OCI-LY7 (cell line): ENCODE results near the gene AVL9.

Source experiments
- EZH2phosphoT487 ChIP-seq: fragments of 200-600 bp; sonication (generic); IDR thresholded peaks from 2 replicates; pipeline ENCODE4 v1.6.1; 2018; ENCODE audit warnings: low read depth, borderline replicate concordance, mild to moderate bottlenecking, mixed run types, antibody characterized with exemption, low read length, moderate library complexity, mixed read lengths
- TF ChIP-seq, protein P1 (sequence below): fragments of 200-600 bp; sonication (generic); conservative IDR thresholded peaks from 2 replicates; pipeline ENCODE4 v1.5.1; 2014; ENCODE audit warnings: mild to moderate bottlenecking, antibody characterized with exemption, low read length, moderate library complexity, mixed read lengths

DNA sequence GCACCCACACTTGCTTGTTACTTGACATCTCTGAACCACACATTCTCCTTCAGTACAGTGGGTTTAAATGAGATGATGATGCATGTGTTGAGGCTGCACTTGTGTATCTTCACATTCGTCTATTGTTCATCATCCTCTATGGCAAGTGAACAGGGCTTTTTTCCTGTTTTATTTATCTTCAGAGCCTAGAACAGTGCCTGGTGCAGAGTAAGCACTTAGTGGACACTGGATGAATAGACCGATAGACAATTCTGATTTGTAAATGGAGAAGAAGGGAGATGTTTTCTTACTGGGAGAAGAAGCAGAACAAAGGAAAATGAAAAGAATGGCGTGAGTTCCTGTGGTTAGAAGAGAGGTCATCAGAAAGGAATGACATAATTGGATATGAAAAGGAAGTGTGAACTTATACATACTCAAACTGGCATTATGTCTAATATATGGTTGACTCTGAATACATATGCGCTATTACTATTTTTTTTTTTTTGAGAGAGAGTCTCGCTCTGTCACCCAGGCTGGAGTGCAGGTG is 99.7 kb downstream of the AVL9 start:
- TF ChIP-seq, protein P1, sequence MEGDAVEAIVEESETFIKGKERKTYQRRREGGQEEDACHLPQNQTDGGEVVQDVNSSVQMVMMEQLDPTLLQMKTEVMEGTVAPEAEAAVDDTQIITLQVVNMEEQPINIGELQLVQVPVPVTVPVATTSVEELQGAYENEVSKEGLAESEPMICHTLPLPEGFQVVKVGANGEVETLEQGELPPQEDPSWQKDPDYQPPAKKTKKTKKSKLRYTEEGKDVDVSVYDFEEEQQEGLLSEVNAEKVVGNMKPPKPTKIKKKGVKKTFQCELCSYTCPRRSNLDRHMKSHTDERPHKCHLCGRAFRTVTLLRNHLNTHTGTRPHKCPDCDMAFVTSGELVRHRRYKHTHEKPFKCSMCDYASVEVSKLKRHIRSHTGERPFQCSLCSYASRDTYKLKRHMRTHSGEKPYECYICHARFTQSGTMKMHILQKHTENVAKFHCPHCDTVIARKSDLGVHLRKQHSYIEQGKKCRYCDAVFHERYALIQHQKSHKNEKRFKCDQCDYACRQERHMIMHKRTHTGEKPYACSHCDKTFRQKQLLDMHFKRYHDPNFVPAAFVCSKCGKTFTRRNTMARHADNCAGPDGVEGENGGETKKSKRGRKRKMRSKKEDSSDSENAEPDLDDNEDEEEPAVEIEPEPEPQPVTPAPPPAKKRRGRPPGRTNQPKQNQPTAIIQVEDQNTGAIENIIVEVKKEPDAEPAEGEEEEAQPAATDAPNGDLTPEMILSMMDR = no peak
- TF ChIP-seq EZH2phosphoT487 = no peak
